Glomerular visceral epithelial cell (primary cell): Measurements from ENCODE around the gene LIME1.
A peak's percentile ranks its signal among the peaks of the same experiment; 100 is the strongest.

Experiments used
- DNase-seq: peaks from one replicate; pipeline ENCODE4 v3.0.0-alpha.2; 2016; ENCODE audit errors: extremely low spot score

LIME1 gene

DNA sequence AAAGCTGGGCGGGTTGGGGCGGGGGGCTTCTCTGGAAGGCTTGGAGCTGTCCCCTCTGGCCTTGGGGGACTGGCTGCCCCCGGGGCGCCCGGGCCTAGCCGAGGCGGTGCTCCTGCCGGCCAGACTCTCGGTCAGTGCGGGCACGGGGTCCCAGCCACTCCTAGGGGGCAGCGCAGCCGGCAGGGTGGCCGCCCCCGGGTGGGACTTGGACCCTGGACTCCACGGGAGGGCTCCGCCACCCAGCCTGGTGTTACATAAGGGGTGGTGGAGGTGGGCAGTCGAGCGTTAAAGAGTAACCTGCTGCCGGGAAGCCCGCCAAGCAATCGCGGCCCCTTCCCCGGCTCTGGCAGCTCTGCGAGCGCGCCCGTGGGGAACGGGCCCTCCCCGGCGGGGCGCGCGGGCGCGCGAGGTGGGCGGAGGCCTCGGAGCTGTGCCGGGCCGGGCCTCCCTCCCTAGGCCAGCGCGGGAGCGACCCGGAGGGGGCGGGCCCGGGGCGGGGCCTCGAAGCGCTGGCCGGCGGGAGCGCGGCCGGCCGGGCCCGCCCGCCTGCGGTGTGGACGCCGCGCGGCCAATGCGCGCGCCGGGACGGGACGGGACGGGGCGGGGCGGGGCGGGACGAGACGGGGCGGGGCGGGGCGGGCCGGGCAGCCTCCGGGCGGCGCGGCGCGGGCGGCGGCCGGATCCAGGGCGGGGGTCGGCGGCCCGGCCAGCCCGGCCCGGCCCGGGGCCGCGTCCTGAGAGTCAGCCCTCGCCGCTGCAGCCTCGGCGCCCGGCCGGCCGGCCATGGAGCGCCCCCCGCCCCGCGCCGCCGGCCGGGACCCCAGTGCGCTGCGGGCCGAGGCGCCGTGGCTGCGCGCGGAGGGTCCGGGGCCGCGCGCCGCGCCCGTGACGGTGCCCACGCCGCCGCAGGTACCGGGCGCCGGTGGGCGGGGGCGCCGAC, 2.9 kb downstream of the LIME1 start, which contains the start of gene SLC2A4RG:
TSS of gene SLC2A4RG (plus strand) at position 647 of the 940 bp plus-strand sequence. CDS start at position 784, 137 bp downstream.
- peak; percentile 90 for DNase-seq

GRCh38 chr20:63740070-63740626, 3.7 kb downstream of the LIME1 start:
- peak; percentile 61 for DNase-seq

DNA sequence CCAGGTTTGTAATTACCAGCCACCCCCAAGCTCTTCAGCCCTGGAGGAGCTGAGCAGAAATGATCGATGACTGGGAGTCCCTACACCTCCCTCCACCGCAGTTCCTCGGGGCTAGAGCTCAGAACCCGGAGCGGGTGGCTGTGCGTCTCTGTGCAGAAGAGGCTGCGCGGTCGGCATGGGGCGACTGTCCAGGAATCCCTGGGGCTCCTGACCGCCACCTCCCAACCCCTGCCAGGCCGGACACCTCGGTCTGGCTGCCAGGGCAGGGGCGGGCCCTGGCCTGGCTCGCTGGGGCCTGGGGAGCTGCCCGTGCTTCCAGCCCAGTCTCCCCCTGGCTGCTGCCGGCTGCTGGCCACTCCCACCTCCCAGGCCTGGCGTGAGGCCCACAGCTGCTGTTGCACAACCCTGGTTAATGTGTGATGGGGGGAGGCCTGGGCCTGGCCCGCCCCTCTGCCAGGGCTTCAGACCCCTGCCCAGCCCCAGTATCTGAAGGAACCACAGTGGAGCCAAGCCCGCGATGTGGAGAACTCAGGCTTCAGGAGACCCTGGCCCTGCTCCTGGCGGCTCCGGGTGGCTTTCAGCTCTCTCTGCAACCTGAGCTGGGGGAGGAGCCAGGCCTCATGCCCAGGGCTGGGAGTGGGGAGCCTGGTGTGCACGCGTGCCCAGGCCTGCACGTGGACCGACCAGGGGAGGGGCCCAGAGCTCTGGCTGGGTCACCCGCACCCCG, 4.3 kb downstream of the LIME1 start:
- DNase-seq: peak; percentile 96

DNA sequence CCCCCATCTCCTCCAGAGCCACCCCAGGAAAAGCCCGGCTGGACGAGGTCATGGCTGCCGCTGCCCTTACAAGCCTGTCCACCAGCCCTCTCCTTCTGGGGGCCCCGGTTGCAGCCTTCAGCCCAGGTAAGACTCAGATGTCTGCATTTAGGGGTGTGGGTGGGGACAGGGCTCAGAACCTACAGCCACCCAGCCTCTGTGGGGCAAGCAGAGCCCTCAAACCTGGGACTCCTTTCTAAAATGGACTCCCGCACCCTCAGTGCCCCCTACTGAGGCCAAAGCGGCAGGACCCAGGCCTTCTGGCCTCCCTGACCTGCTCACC, 4.9 kb downstream of the LIME1 start:
- DNase-seq: no peak

DNA sequence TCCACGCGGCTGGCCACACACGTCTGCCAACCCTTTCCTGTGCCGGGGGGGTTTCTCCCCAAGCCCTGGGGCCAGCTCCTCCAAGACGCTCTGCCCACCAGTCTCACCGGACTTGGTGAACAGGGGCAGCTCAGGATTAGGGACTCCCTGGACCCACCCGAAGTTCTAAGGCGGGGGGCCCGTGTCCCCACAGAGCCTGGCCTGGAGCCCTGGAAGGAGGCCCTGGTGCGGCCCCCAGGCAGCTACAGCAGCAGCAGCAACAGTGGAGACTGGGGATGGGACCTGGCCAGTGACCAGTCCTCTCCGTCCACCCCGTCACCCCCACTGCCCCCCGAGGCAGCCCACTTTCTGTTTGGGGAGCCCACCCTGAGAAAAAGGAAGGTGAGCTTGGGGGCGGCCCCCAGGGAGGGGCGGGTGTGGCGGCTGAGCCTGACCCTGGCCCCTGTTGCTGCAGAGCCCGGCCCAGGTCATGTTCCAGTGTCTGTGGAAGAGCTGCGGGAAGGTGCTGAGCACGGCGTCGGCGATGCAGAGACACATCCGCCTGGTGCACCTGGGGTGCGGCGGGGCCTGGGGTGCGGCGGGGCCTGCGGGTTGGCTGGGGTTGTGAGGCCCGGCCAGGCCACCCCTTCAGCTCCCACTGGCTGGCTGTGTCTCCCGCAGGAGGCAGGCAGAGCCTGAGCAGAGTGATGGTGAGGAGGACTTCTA, 5.4 kb downstream of the LIME1 start:
- no peak for DNase-seq

DNA sequence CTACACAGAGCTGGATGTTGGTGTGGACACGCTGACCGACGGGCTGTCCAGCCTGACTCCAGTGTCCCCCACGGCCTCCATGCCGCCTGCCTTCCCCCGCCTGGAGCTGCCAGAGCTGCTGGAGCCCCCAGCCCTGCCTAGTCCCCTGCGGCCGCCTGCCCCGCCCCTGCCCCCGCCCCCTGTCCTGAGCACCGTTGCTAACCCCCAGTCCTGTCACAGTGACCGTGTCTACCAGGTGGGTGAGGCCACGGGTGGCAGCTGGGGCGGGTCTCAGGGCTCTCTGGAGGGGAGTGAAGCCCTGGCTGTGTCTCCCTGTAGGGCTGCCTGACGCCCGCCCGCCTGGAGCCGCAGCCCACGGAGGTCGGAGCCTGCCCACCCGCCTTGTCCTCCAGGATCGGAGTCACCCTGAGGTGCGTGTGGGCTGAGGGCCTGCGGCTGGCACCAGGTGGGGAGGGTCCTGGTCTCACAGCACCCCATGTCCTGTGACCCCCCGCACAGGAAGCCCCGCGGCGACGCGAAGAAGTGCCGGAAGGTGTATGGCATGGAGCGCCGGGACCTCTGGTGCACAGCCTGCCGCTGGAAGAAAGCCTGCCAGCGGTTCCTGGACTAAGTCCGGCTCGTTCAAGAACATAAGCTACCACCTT, 6.0 kb downstream of the LIME1 start:
- DNase-seq: no peak

DNA sequence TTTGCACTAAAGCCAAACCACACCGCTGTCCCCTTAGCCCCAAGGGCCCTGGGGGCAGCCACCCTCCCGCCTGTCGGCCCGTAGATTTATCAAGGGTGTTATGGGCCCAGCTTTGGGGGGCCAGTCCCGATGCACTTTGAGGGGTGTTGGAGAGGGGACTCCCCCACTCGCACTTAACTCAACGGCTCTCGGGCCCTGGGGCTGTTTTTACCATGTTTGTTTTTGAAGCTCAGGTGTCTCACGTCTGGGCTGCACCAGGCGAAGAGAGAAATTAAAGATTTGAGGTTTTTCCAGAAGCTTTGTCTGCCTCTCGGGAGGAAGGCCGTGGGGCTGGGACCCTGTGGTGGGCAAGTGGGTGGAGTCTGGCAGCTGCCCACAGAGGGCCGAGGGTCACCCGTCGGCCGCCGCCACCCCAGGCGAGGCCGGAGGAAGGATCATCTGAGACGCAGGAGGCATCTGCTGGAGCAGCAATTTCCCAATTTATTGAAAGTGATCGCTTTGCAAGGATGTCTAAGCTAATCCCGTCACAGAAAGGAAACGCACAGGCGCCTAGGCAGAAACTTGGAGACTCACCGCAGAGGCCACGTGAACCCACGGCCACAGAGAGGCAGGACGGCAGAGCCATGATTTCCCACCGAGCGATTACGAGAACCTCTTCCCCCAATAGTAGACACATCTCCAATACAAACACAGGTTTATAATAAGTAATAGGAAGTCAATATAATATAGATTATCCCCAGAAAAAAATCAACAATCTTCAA, 6.9 kb downstream of the LIME1 start:
- DNase-seq: no peak

GRCh38 chr20:63744158-63744557, 7.7 kb downstream of the LIME1 start:
- DNase-seq: no peak

DNA sequence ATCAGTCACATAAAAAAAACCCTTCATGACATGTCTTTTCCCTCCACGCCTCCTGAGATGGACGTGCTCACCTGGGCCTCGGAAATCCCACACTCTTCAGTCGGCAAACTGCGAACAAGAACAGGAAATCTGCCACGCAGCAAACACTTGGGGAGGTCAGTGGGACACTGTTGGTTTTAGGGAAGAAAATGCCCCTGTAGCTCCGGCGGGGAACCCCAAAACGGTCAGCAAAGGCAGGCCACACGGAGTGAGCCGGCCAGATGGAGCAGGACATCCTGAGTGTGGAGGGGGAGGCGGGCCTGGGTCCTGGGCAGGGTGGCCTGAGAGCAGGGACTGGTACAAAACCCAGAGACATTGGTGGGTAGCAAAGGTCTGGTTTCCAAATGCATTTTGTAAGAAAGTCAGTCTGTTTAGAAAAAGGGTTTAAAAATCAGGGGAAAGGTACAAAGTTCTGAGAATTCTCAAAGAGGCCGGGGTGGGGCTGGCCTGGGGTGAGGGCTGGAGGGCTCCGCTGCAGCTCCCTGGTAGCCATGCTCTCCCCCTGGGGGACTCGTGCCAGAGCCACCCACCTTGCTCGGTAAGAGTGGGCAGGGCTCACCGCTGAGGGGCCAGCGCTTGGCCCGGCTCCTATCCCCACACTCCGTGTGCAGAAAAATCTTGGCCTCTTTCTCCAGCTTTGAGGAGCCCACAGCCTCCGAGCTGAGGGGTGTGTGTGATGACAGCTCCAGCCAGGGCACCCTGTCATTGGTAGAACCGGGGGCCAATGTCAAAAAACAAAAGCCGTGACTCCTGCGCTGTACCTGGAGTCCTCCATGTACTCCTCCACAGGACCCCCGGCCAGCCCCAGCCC, 8.3 kb downstream of the LIME1 start:
- DNase-seq: no peak

GRCh38 chr20:63745424-63745805, 9.0 kb downstream of the LIME1 start:
- no peak for DNase-seq

- DNase-seq: no peak
These were observed 9.7 kb downstream of the LIME1 start for GRCh38 chr20:63745961-63746731.

- DNase-seq: no peak
These were observed 10.4 kb downstream of the LIME1 start for GRCh38 chr20:63746751-63747315.

DNA sequence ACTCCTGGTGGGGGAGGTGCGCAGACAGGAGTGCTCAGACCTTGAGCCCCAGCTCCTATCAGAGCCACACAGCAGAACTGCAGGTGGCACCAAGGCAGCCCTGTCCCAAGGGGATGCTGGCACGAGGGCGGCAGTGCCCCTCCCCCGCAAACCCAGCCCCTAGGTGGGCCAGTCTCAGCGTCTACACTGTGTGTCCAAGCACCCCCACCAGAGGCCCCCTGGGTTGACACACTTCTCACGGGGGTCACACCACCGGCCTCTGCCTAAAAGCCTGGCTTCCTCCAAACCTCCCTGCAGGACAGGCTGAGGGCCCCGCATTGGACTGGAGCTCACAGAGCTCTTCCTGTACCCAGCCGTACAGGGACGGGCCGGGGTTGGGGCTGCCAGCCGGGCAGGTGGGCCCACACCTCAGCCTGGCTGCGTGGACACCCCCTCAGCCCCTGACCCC, 11.2 kb downstream of the LIME1 start:
- DNase-seq: no peak

- DNase-seq: no peak
These were observed 11.8 kb downstream of the LIME1 start for GRCh38 chr20:63748070-63748933.

- DNase-seq: no peak
These were observed 12.4 kb downstream of the LIME1 start for GRCh38 chr20:63748934-63749270.

GRCh38 chr20:63749597-63750508, 13.4 kb downstream of the LIME1 start:
- DNase-seq: no peak
